ENCODE results near the gene PER2. TPM values are rescaled to one million over a fixed set of nuclear protein-coding genes. Genes with fewer than 3 reads are reported as not detected.
A peak's percentile ranks its signal among the peaks of the same experiment; 100 is the strongest.
"Not testable (repeated sequence)": the region's sequence is repeated elsewhere in the genome, so short reads cannot be mapped to it uniquely, and the experiment has no call there.

Gene PER2
- total and polyA plus RNA-seq, 8 donors = 7.7 to 14.2 (median 8.8) TPM

- H3K27me3 ChIP-seq = no peaks in the 10 kb centered on the region
- intact Hi-C loops (cut with DNase I) = no loop called here
- no peak for TF ChIP-seq CTCF (IDR thresholded peaks at IDR 0.05)
Observed at GRCh38 chr2:238313289-238313990, 25.0 kb upstream of the PER2 start.

GRCh38 chr2:238310721-238311120 is 22.3 kb upstream of the PER2 start:
- DNase-seq; intact Hi-C loops (cut with DNase I): not testable (repeated sequence)

More at GRCh38 chr2:238313289-238313990, 25.0 kb upstream of the PER2 start:
- H3K4me1 ChIP-seq = no peaks in the 10 kb centered on the region
- no peak overlapping the region for H3K27ac ChIP-seq
- DNase-seq = no peak
- no peaks in the 10 kb centered on the region for H3K9me3 ChIP-seq
- no peak for ATAC-seq
- H3K36me3 ChIP-seq = no peaks in the 10 kb centered on the region
- H3K4me3 ChIP-seq = no peak overlapping the region

GRCh38 chr2:238308177-238308576 is 19.8 kb upstream of the PER2 start:
- ATAC-seq = no peak
- no peak overlapping the region for H3K4me3 ChIP-seq
- no peaks in the 10 kb centered on the region for H3K9me3 ChIP-seq
- no peaks in the 10 kb centered on the region for H3K27me3 ChIP-seq
- H3K4me1 ChIP-seq = no peaks in the 10 kb centered on the region
- H3K36me3 ChIP-seq = no peaks in the 10 kb centered on the region
- no peak overlapping the region for H3K27ac ChIP-seq
- DNase-seq = peak in 1 of 4 donors; percentile 11
- TF ChIP-seq CTCF (IDR thresholded peaks at IDR 0.05) = no peak
- intact Hi-C loops (cut with DNase I) = no loop called here

More at GRCh38 chr2:238310721-238311120, 22.3 kb upstream of the PER2 start:
- H3K27ac ChIP-seq, H3K27me3 ChIP-seq, H3K4me3 ChIP-seq, H3K4me1 ChIP-seq, H3K9me3 ChIP-seq, ATAC-seq, H3K36me3 ChIP-seq: not testable (repeated sequence)

- DNase-seq (peak in 1 of 4 donors; percentile 11), ATAC-seq (no peak)
- intact Hi-C loops (cut with DNase I) = no loop called here
- Histone ChIP-seq H3K27me3 (no peaks in the 10 kb centered on the region), H3K36me3 (no peaks in the 10 kb centered on the region), H3K4me1 (no peaks in the 10 kb centered on the region), H3K27ac (no peak overlapping the region), H3K9me3 (no peaks in the 10 kb centered on the region), H3K4me3 (no peak overlapping the region)
- no peak for TF ChIP-seq CTCF (IDR thresholded peaks at IDR 0.05)
Observed at GRCh38 chr2:238306672-238306998, 18.2 kb upstream of the PER2 start.

GRCh38 chr2:238305965-238306671 is 17.7 kb upstream of the PER2 start:
- no peak for TF ChIP-seq CTCF (IDR thresholded peaks at IDR 0.05)
- DNase-seq (no peak), ATAC-seq (no peak)
- no peaks in the 10 kb centered on the region for H3K9me3 ChIP-seq
- no peak overlapping the region for H3K27ac ChIP-seq
- no peaks in the 10 kb centered on the region for H3K36me3 ChIP-seq
- no peaks in the 10 kb centered on the region for H3K27me3 ChIP-seq
- intact Hi-C loops (cut with DNase I) = no loop called here
- no peaks in the 10 kb centered on the region for H3K4me1 ChIP-seq
- no peak overlapping the region for H3K4me3 ChIP-seq
